GM19238 (cell line): ENCODE results near the gene CCDC187.
A peak's percentile ranks its signal among the peaks of the same experiment; 100 is the strongest.

Experiments
- DNase-seq: peaks from one replicate; pipeline ENCODE4 v3.0.0; 2011; ENCODE audit warnings: low spot score; ENCODE audit not compliant: insufficient read length

CCDC187 gene

DNA sequence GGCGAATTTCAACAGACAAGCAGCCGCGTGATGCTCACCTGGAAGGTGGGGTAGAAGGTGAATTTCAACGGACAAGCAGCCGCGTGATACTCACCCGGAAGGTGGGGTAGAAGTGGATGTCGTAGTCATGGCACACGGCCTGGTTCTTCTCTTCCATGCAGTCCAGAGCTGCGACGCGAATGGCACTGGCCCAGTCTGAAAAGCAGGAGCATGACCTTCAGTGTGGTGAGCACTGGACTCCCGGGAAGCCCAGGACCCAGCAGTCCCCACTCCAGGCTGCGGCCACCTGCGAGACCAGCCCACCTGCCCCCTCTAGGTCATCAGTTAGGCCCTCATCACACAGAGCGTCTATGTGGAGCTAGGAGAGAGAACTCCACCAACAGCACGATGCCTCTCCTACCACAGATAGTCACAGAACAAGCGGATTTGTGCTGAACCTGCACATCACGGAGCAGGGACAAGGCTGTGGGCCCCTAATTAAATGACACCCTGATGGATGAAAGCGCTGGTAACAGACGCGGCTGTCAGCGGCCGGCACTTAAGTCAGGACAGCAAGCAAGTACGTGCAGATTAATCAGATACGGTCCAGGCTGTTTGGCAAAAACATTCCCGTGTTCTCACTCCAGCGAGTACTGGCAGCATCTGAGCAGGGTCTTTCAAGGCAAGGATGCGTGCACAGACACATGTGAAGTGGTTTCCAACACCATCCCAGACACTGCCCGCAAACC is 77.0 kb downstream of the CCDC187 start:
- no peak for DNase-seq

DNA sequence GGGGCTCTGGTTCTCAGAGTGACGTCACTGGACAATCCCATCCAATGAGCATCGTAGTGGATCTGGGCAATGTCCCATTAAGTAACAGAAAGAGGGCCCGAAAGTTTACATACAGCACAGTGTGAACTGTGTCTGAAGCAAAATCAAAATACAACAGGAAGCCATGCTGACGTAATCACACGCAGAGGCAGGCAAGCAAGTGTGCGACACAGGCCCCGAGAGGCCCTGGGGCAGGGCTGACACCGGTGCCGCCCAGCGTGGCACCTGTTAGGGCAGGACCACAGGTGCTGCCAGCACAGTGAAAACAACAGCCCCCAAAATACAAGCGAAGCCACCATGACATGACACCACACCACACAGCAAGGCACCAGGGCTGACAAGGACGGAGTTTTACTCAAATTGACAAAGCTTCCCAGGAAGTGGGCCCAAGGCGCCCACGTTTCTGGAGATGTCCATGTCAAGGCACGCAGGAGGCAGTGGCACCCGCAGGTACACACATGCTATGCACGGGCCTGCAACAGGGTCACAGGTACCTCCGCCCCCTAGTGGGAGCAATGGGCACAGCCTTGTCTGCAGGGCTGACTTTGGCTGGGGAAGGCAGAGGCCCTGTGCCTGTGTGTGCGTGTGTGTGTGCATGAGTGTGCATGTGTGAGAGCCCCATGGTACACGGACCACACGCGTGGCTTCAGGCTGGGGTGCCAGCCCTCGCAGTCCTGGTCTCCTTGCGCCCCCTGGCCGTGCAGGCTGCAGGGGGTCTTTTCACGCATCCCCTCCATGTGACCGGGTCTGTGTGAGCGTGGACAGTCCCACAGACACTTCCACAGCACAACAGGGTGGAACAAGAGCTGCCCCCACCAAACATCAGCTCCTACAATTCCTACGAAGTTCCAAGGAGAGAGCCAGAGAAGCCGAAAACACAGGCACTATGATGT is 77.9 kb downstream of the CCDC187 start:
- peak; percentile 92 for DNase-seq

DNA sequence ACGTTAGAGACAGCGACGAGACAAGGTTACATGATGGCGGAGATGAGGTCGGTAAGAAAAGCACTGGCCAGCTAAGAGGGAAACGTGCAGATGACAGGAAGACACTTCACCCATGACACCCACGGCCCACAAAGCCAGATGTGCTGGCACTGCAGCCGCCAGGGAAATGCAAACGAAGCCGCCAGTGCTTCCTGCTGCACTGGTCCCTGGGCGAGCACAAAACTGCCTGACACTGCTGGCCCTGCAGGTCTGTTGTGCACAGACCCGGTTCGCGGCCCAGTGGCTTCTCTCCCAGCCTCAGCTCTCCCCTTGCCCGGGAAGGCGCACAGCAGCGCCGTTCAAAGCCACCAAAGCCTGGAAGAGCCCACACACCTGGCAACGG is 78.5 kb downstream of the CCDC187 start:
- DNase-seq: peak; percentile 74

DNA sequence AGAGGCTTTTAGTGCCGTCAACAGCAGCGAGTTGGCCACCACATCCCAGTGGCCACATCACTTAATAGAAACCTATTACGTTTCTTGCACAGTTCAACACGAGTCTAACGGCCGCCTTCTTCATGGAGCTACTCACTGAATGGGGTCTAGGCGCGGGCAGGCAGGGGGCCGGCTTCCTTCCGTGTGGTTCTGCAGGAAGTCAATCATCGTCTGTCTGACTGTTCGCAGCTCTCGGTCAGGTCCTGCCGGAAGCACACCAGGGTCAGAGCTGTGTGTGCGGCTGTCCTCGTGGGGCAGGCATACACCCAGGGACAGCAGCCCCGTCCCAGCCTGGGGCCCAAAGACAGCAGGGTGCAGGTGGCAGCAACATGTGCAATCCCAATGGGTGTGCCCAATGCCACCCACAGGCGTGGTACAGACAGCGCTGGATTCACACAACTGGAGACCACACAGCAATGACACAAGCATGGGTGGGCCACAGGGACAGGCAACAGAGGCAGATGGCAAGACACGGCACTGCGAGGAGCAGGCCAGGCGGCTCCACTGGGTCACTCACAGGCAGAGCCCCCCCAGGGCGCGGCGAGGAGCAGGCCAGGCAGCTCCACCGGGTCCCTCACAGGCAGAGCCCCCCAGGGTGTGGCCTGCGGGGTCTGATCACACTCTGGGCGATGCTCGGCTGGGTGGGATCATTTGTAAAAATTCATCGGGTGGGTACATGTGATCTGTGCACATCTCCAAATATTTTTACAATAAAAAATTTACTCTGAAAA is 79.8 kb downstream of the CCDC187 start:
- no peak for DNase-seq

DNA sequence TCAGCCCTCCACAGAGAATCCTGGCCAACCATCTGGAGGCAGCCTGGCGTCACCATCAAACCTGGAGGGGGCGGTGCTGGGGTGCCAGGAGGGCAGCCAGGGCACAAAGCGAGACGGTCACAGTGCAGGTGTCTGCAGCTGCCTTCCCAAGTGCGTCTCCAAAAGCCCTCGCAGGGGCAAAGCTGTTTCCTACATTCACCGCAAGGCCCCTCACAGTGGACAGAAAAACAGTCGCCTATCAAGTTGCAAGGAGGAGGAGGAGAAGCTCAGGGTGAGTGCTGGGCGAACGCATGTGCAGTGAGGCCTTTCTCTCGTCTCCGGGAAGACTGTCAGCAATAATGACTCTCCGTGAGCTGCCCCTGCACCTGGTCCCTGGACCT is 81.0 kb downstream of the CCDC187 start:
- DNase-seq: no peak

DNA sequence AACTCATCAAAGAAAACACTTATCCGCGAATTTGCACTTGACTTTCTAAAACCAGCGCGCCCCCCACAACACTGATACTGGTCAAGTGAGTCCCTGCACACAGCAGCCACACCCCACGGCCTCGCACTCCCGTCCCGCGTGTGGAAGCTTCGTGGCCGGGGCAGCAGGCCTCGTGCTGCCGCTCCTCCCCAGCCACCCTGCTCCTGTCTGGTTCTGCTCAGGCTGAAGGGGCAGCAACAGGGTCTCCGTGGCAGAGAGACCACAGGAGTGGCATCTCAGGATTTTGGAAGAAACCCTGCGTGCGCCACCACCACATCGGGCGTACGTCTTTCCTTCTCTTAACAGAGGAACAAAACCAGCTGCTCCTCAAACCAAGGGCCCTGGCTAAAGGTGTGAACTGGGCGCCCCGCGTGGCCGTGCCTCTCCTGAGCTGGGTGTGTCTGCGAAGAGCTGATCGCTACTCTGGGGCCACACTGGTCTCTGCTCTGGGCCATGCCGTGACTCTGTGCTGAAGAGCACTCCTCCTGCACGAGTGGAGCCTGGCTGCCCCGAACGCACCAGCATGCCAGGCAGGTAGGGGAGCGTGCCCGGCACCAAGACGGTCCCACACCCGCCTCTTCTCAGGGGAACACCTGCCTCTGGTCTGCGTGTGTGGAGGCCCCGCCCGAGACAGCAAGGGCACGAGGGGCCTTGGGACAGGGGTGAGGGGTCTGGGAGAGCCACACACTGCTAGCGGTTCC is 81.6 kb downstream of the CCDC187 start:
- DNase-seq: no peak

DNA sequence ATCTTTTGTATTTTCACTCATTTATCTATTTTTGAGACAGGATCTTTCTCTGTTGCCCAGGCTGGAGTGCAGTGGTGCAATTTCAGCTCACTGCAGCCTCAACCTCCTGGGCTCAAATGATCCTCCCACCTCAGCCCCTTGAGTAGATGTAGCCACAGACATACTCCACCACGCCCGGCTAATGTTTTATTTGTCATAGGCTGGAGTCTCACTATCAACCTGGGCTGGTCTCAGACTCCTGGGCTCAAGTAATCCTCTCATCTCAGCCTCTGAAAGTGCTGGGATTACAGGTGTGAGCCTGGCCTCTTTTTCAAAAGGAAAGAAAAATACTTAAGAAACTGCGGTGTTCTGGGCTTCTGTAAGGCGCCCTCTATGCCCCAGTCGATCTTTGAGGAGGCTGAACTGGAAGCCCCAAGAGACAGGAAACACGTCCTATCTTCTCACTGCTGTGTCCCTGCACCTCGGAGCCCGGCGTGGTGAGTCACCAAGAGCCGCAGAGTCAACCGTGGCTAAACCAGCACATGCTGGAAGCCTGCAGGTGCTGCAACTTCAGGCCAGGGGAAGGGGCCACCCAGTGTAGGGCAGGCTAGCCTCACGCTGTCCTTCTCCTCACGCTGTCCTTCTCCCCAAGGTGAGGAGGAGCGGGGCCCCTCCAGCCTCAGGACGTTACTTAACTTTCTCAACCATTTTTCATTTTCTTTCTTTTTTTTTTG is 83.7 kb downstream of the CCDC187 start:
- DNase-seq: no peak

DNA sequence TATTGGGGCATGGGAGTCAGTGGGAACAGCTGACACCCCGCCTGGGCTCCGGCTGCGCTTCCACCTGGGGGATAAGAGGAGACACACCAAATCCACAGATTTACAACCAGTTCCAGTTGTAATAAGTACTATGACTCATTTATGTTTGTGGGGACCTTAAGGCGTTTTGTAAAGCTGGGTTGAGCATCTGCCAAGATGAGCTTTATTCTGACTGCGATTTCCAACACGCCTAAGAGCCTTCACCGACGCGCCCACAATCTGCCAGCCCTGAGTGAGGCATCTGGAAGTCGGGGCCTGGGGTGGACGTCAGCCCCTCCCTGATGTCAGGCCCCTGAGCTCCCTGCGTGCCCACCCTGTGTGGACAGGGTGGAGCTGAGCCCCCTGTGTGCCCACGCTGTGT is 84.6 kb downstream of the CCDC187 start:
- no peak for DNase-seq

DNA sequence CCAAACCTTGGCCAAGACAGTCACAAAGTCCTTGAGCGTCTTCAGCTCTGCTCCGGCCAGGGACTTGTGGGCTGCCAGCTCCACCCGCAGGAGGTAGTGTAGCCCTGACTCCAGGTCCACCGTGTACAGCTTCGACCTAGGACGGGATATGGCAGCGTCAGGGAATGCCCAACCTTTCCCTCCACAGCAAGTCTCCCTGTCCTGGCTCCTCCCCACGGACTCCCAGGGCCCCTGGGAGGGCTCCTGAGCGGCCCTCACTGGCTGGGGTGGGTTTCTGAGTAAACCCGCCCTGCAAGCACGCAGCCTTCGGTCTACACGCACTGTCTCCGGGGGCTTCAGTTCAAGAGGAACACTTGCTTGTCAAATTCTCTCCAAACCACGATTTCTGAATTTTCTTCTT is 85.2 kb downstream of the CCDC187 start:
- no peak for DNase-seq

DNA sequence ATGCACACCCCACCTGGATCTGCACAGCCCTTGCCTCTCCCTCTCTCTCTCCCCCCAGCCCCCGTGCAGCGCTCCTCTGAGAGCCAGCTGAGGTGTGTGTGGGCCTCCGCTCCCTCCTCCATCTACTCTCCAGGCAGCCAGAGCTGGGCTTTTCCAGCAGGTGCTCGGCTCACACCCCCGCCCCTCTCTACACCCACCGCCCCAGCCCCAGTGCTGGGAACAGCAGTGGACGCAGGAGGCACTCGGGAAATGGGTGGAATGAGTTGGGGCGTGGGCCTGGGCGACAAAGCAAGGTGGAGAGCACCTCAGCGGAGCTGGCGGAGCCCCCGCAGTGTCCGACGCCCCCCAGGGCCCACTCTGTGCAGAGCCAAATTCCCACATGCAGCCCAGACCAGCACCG is 85.6 kb downstream of the CCDC187 start:
- no peak for DNase-seq

DNA sequence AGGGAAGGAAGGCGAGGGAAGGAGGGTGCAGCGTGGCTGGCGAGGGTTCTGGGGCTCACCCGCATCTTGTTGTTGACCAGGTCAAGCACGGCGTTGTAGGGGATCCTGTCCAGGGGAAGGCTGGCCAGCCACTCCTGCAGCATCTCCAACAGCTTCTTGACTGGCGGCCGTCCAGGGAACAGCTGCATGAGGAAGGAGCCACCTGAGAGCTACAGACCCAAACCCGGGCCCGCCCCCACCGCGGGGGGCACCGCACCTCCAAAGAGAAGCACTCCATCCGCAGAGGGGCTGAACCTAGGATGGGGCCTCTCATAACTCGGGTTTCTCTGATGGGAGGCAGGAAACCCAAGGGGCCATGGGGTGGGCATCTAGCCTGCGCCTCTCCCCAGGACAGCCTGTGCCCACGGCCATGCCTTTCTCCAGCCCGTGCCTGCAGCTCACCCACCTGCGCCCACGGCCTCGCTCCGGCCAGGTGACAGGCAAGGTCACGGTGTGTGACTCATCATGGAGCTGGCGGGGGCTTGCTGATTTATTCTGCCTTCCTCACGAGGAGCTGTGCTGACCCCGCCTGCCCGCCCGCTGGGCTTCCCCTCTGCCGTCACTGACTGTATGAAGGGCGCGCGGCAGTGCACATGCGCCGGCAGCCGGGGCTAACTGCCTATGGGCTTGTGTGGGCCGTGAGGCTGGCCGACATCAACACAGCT is 87.2 kb downstream of the CCDC187 start:
- no peak for DNase-seq

DNA sequence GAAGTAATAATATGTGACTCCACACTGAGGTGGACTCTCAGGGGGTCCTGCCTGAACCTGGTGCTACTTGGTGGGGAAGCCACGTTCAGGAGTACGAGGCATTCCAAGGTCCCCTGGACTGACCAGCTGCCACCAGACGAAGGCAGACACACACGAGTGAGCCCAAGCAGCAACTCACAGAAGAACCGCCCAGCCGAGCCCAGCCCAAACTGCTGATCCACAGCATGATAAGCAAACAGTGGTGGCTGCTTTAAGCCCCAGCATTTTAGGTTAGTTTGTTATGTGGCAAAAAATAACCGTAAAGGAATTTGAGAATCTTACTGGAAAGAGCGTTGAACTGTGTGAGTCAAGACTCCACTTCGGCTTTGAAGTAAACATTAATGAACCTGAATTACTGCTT is 90.2 kb downstream of the CCDC187 start:
- DNase-seq: no peak

DNA sequence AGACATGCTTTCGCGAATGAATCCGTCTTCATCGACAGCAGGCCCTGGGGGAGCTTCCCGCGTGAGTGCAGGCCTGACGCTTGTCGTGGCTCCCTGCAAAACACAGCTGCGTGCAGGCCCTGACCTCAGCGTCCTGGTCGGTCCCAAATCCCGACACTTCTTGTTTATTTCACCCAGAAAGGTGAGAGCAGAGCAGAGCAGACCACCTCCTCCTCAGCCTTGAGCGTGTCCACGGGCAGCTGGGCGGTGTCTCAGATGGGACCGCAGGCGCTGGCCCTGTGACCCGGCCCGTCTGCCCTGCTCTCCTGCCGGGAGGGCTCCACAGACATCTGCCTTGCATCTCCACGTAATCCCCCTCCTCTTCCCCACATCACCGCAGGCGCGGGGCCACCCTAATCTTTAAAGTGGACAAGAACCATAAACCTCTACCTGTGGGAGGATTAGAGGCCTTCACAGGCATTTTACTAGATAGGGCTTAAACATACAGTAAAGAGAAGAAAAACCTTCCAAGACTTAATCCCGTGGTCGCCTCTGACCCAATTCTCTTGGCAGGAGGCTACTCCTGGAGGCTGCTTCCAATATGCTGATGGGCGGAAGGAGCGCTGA is 91.4 kb downstream of the CCDC187 start:
- DNase-seq: no peak

DNA sequence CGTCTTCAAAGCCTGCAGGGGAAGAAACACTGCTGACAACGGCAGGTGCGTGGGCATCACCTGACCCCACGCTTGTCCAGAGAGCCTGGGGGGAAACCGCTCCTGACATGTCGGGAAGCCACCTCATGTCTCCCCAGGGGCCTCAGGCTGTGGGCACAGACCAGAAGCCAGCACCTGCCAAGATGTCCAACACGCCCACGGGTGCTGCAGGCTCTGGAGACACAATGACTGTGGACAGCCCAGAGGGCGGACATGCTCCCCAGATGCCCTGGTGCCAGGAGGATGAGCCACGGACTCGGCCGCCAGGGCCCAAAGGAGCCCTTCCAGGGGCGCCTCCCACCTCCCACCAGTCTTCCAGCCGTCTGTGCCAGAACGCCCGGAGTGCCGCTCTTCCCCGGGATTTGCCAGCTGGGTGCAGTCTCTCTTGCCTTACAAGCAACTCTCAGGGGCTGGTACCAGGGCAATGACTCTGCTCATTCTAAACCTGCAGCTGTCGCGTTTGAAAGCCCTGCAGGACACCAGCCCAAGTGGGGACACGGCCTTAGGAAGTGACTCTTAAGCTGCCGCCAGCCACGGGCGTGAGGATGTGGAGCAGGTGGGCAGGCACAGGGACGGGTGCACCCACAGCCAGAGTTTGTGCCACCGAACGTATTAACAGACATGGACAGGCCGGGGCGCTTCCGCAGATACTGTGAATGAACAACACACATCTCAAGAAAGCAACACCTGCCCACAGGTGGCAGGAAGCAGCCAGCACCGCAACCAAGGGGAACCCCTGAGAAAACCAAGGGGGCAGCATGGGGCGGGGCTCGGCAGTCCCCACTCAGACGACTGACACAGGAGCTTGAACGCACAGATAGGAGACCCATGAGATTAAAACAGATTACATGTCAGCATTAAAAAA is 92.2 kb downstream of the CCDC187 start:
- no peak for DNase-seq

DNA sequence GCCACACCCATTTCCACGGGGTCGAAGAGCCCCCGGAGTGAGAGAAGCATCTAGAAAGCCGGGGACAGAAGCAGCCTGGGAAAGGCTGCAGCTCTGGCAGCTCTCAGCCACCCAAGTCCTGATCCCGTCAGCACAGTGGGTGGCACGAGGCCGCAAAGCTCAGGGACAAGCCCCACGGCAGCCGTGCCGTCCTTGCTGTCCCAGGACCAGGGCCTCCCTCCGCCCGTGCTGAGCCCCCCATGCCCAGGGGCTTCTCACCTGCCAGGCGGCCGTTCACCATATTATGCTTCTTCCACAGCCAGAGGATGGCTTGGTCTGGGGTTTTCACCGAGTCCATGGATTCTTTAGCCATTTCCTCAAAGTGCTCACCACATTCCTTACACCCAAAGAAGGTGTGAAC is 92.9 kb downstream of the CCDC187 start:
- no peak for DNase-seq

DNA sequence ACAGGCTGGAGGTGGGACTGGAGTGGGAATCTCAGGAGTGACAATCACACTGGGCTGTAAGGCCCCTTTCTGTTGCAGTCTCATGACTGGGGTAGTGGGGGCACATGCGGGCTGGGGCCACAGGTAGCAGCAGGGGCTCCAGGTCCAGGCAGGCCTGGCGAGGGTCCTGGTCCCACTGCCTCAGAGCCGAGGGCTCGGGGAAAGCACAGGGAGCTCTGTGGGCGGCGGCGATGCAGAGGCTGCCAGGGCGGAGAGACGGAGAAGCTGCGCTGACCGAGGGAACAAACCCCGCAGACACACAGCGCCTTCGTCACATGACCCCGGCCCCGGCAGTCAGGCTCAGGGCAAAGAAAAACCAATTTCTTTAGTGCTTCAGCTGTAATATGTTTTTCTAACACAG is 93.6 kb downstream of the CCDC187 start:
- no peak for DNase-seq

DNA sequence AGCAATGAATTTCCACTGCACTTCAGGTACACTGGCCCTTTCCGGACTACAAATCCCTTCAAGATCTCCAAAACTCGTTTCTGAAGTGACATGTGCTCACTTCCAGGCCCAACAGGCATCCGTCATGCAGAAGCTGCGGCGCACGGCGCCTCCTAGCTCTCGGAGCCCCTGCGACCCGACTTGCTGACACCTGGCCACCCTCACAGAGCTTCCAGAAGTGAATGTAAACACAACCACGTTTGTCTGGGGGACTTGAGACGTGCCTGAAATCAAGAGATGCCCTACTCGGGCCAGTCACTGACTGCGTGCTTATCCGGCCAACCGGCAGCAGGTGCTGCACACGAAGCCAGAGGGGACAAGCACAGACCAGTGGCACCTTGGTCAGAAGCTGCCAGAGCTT is 94.1 kb downstream of the CCDC187 start:
- no peak for DNase-seq

DNA sequence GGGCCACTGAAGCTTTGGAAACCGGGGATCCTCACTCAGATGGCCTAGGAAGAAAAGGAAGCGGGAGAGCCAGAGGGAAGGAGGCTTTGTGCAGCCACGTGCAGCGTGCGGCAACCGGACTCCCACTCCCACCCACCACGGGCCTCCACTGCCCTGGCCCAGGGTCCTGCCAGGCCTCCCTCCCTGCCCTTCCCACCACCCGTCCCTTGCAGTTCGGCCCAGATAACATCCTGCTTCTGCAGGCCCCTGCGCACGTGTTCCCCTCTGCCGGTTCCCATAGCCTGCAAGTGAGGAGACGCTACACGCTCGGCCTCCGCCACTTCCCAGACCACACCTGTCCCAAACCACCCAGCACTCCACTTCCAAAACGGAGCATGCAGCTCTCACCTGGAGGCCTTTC is 94.7 kb downstream of the CCDC187 start:
- DNase-seq: no peak

DNA sequence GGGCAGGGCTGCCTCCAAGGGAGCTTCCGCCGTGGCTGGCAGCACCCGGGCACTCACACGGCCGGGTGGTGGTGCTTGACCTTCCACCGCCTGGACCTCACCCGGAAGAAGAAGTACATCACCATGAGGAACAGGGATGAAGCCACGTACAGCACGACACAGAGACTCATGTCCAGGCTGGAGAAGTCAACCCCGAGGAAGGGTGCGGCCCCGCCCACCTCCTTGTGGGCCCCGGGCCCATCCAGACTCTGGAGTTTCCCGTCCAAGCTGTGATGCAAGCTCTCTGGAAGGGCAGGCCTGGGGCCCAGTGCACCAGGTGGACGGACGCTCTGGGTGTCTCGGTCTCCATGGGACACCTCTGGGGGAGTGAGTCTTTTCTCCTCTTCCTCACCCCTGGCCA is 95.2 kb downstream of the CCDC187 start:
- no peak for DNase-seq
